ENCODE measurements around the gene SLC7A7. TPM values are rescaled to one million over a fixed set of nuclear protein-coding genes. Genes with fewer than 3 reads are reported as not detected.

Gene SLC7A7
- total RNA-seq, 1 donor from 2014 or later = 33.7 TPM

GRCh38 chr14:22773162-22774010 lies 41.8 kb downstream of the SLC7A7 start:
- H3K36me3 Mint-ChIP-seq (ENCODE audit: low read depth) = peaks cover 80% of the 10 kb centered on the region

GRCh38 chr14:22772725-22773124 lies 42.5 kb downstream of the SLC7A7 start:
- DNase-seq (no peak), ATAC-seq (ENCODE audit: low read depth) (no peak)
- TF ChIP-seq CTCF (IDR thresholded peaks at IDR 0.05) = no peak
- ChIA-PET CTCF (no interaction called here), POLR2A (interaction anchor here (0.6 to 1.8 kb wide), 3 partner anchors 34 to 174 kb away, joined by 3 to 8 read pairs (median 3); no protein-coding TSS in a partner anchor)
- Mint-ChIP-seq H3K27ac (no peak overlapping the region), H3K4me3 (no peak overlapping the region), H3K4me1 (peaks cover 20% of the 10 kb centered on the region), H3K9me3 (no peaks in the 10 kb centered on the region), H3K36me3 (ENCODE audit: low read depth) (peaks cover 83% of the 10 kb centered on the region), H3K27me3 (no peaks in the 10 kb centered on the region)
- intact Hi-C loops (cut with micrococcal nuclease) = no loop called here

More at GRCh38 chr14:22773162-22774010, 41.8 kb downstream of the SLC7A7 start:
- Mint-ChIP-seq H3K4me1 (peaks cover 17% of the 10 kb centered on the region), H3K4me3 (no peak overlapping the region), H3K27me3 (no peaks in the 10 kb centered on the region), H3K9me3 (no peaks in the 10 kb centered on the region), H3K27ac (no peak overlapping the region)
- POLR2A ChIA-PET = interaction anchor here (0.6 to 1.8 kb wide), 4 partner anchors 17 to 173 kb away, joined by 3 to 8 read pairs (median 5); no protein-coding TSS in a partner anchor
- intact Hi-C loops (cut with micrococcal nuclease) = no loop called here
- no peak for ATAC-seq (ENCODE audit: low read depth)
- TF ChIP-seq CTCF (IDR thresholded peaks at IDR 0.05) = no peak
- CTCF ChIA-PET = interaction anchor here (0.9 to 1.3 kb wide), 3 partner anchors 79 to 114 kb away, joined by 3 to 4 read pairs (median 3); no protein-coding TSS in a partner anchor
- no peak for DNase-seq

DNA sequence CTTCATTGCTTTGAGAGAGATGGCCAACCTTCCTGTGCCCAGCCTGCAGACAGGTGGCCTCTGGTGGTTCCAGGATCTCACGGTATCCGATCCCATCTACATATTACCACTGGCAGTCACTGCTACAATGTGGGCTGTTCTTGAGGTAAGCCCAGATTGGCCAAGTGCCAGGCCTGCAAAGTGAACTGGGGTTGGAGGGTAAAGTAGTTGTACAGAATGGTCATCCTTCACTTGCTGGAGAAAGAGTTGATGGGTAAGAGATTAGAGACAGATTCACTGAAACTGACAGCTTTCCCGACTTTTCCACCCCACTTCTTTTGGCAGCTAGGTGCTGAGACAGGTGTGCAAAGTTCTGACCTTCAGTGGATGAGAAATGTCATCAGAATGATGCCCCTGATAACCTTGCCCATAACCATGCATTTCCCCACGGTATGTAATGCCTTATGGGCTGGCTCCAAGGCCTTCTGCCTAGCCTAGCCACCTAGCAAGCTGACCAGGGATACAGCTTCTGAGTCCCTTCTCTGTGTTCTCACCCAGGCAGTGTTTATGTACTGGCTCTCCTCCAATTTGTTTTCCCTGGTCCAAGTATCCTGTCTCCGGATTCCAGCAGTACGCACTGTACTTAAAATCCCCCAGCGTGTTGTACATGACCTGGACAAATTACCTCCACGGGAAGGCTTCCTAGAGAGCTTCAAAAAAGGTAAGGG lies 44.6 kb downstream of the SLC7A7 start:
- ChIA-PET POLR2A (interaction anchor here (1.0 kb wide), 1 partner anchor 11 kb away, joined by 3 read pairs; no protein-coding TSS in a partner anchor), CTCF (no interaction called here)
- Mint-ChIP-seq H3K4me1 (peaks cover 27% of the 10 kb centered on the region), H3K36me3 (ENCODE audit: low read depth) (peaks cover 82% of the 10 kb centered on the region), H3K4me3 (no peak overlapping the region), H3K27ac (peak overlapping the region; percentile 35), H3K27me3 (no peaks in the 10 kb centered on the region), H3K9me3 (no peaks in the 10 kb centered on the region)
- no peak for TF ChIP-seq CTCF (IDR thresholded peaks at IDR 0.05)
- ATAC-seq (ENCODE audit: low read depth) = no peak
- intact Hi-C loops (cut with micrococcal nuclease) = no loop called here
- no peak for DNase-seq

DNA sequence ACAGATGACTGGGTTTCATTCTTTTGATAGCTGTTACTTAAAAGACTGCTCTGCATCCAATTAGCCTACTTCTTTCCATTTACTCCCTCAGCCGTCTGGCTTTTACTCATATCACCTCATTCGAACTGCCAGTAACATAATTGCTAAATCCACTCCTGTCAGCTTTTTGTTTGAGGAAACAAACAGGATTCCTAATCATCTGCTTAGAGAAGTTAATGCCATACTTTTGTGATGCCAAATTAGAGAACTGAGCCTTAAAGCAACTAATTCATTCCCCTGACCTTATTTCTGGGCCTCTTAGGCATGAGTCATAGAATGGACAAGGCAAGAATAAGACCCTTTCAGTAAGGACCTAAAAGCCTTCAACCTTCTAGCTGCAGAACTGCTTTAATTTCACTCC lies 45.9 kb downstream of the SLC7A7 start:
- Mint-ChIP-seq H3K27ac (no peak overlapping the region), H3K4me1 (peaks cover 35% of the 10 kb centered on the region), H3K36me3 (ENCODE audit: low read depth) (peaks cover 70% of the 10 kb centered on the region), H3K9me3 (no peaks in the 10 kb centered on the region), H3K27me3 (no peaks in the 10 kb centered on the region), H3K4me3 (no peak overlapping the region)
- ChIA-PET CTCF (no interaction called here), POLR2A (no interaction called here)
- ATAC-seq (ENCODE audit: low read depth) (no peak), DNase-seq (no peak)
- intact Hi-C loops (cut with micrococcal nuclease) = loop anchor here (5.0 kb wide), 3 partner anchors 148 to 533 kb away; partner anchors contain the start of genes PPP1R3E and RBM23
- TF ChIP-seq CTCF (IDR thresholded peaks at IDR 0.05) = no peak

DNA sequence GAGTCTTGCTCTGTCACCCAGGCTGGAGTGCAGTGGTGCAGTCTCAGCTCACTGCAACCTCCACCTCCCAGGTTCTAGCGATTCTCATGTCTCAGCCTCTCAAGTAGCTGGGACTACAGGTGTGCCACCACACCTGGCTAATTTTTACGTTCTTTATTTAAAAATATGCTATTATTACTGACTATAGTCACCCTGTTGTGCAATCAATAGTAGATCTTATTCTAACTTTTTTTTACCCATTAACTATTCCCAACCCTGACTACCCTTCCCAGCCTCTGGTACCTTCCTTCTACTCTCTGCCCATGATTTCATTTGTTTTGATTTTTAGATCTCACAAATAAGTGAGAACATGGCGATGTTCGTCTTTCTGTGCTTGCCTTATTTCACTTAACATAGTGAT lies 46.3 kb downstream of the SLC7A7 start:
- intact Hi-C loops (cut with micrococcal nuclease) = loop anchor here (5.0 kb wide), 3 partner anchors 148 to 533 kb away; partner anchors contain the start of genes PPP1R3E and RBM23
- no peak overlapping the region for H3K27ac Mint-ChIP-seq
- no peaks in the 10 kb centered on the region for H3K9me3 Mint-ChIP-seq
- no peak for TF ChIP-seq CTCF (IDR thresholded peaks at IDR 0.05)
- no peaks in the 10 kb centered on the region for H3K27me3 Mint-ChIP-seq
- H3K4me3 Mint-ChIP-seq = no peak overlapping the region
- CTCF ChIA-PET = no interaction called here
- H3K4me1 Mint-ChIP-seq = peaks cover 35% of the 10 kb centered on the region
- no peak for ATAC-seq (ENCODE audit: low read depth)
- peaks cover 66% of the 10 kb centered on the region for H3K36me3 Mint-ChIP-seq (ENCODE audit: low read depth)
- DNase-seq = no peak
- POLR2A ChIA-PET = no interaction called here
